Ammon's horn (tissue), 1 donor: Measurements from ENCODE around the gene SCAMP5.

Experiments used
- DNase-seq: peaks from one replicate; pipeline ENCODE4 v3.0.0-alpha.2; 2016; ENCODE audit warnings: low spot score

The SCAMP5 gene

GRCh38 chr15:75070674-75071073 is 75.3 kb downstream of the SCAMP5 start:
- no peak for DNase-seq
